ENCODE data around the gene MFAP2.
"Not testable (repeated sequence)": the region's sequence is repeated elsewhere in the genome, so short reads cannot be mapped to it uniquely, and the experiment has no call there.

MFAP2 gene

DNA sequence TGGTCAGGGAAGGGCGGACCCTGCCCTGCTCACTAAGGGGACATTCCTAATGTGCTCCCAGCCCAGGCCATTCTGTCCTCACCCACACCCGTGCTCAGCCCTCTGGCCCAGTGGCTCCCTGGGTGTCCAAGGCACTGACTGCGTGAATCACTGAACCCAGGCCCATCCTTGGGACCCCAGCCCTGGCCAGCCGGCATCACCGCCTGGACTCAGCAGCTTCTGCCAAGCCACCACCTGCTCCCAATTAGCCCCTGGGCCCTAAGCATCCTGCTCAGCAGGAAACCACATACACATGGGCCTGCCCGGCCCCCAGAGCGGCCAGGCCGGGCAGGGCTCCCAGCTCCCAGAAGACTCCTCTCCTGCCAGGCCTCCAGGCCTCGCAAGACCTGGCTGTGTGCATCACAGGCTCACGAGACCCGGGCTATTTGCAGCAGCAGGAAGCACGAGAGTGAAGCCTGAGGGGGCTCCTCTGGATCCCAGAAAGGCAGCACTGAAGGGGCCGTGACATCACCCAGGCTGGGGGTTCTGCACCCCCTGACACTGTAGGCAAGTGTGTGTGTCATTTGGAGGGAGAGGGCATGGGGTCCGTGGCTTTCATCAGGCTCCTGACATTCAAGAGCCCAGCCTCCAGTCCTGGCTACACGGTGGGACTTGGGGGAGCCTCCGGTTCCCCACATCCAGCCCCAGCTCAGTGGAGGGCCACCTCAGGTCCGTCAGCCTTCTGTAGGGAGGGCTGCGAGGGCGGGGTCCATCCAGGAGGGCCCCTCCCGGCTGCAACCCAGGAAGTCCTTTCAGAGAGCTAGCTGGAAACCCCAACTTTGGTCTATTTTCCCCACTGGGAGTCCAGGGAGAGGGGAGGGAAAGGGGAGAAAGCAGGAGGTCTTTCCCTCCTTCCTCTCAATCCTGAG is 1.6 kb downstream of the MFAP2 start:
- FAIRE-seq, result no peak

DNA sequence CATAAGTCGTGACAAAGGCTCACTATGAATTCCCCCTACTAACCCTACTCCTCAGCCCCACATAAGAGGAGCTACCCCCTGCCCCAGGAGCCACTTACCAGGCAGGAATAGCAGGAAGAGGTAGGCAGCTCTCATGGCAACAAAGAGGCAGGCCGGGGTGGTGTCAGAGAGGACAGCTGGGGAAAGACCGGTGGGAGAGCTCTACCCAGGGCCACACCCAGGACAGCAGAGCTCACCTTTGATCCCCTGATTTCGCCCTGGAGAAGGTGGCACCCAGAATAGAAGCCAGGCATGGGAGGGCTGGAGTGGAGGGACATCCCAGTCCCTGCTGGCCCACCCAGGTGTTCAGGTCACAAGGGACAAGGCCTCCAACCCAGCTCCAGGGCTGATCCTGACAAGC is 2.3 kb downstream of the MFAP2 start:
- no peak for FAIRE-seq

DNA sequence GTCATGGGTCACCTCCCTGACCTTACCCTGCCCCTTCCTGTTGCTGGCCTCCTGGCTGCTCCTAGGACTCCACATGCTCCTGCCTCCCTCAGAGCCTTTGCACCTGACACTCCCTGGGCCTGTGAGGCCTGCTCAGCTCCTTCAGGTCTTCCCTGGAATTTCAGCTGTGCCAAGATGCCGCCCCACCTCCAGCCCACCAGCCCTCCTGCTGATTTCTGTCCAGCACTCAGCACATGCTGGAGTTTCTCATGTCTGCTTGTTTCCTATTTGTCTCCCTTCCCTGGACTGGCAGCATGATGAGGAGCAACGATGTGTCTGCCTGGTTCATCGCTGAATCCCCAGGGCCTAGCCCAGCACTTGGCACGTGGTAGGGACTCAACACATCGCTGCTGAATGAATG is 3.0 kb downstream of the MFAP2 start:
- FAIRE-seq, result no peak

DNA sequence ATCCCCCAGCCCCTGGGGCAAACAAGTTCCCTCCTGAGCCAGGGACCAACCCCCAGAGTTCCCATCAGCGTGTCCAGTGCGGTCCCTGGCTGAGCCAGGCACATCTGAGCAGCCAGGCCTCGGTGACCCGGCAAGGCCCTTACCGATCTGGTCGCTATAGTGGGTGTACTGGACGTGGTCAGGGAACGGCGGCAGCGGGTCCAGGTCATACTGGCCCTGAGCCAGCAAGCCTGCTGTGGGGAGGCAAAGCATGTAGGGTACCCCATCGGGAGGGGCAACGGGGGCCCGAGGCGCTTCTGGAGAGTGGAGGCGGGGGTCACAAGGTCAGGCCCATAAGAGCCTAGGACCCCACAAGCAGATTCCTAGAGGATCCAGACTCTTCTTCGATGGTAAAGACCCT is 3.5 kb downstream of the MFAP2 start:
- no peak for FAIRE-seq

DNA sequence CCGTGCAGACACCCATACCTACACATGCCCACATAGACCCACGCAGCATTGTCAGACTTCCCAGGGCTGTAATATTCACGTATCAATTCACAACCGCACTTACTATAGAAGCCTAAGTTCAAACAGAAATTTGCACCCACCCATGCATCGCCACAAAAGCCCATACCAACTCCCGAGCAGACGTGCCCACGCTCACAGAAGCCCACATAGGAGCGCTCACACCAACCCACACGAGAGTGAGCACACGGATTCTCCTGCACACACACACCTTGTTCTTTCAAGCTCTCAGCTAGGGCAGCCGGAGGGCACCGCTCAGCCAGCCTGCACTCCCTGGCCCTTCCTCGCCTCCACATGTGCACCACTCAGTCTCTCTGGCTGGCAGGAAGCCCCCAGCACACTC is 4.6 kb downstream of the MFAP2 start:
- FAIRE-seq, result no peak

DNA sequence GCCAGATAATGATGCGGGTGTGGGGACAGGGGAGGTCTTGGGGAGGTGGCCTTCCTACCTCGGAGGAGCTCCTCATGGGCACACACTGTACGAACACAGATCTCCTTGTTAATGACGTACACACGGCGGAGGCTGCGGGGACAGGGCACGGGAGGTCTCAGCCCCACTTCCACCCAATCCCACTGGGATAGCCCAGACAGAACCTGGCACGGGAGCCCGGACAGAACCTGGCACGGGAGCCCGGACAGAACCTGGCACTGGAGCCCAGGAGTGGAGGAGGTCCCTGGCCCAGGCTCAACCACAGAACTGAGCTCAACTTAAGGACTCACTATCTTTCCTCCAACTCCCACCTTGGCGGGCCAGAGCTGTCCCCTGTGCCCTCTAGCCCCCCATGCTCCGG is 5.2 kb downstream of the MFAP2 start:
- FAIRE-seq, result no peak

DNA sequence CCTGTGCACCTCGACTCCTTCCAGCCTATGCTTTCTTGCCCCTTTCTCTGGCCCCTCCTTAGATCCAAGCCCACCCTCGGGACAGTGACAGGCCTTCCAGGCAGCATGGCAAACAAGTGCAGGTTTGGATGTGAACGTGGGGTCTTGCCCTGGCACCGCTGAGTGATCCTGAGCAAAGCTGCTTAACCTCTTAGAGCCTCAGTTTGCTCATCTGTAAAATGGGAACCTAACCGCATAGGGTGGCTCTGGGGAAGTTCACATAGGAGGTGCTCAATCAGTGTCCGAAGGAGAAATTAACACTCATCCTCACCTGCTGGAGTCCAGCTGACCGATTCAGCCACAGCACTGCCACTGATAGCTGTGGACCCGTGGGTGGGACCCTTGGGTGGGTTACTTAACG is 7.2 kb downstream of the MFAP2 start:
- FAIRE-seq, result no peak

DNA sequence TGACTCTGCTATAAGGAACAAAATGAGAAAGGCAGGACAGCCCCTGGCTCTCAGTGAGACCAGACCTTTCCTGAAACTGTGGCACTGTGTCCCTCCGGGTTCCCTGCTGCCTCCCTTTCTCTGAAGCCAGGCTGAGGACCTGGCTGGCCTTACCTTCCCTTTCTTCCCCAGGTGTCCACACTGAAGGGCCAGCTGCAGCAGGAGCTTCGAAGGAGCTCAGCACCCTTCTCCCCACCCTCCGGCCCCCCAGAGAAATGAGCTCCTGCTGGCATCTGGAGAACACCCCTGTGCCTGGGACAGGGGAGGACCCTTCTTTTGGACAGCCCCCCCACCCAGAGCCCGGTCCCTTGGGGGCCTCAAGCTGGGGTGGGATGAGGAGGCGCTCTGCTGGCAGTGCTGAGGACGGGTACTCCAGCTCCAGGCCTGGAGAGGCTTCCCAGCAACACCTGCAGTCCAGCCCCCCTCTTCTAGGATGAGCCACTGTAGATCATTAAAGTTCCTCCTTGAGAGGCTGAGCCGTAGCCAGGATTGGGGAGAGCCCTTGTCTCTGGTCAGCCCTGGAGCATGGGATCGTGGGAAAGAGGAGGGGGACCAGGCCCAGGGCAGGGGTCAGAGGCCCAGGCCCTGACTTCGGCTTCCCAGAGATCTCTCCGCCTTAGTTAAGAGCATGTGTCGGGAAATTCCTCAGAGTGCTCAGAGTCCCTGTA is 8.1 kb downstream of the MFAP2 start:
- FAIRE-seq, result no peak

DNA sequence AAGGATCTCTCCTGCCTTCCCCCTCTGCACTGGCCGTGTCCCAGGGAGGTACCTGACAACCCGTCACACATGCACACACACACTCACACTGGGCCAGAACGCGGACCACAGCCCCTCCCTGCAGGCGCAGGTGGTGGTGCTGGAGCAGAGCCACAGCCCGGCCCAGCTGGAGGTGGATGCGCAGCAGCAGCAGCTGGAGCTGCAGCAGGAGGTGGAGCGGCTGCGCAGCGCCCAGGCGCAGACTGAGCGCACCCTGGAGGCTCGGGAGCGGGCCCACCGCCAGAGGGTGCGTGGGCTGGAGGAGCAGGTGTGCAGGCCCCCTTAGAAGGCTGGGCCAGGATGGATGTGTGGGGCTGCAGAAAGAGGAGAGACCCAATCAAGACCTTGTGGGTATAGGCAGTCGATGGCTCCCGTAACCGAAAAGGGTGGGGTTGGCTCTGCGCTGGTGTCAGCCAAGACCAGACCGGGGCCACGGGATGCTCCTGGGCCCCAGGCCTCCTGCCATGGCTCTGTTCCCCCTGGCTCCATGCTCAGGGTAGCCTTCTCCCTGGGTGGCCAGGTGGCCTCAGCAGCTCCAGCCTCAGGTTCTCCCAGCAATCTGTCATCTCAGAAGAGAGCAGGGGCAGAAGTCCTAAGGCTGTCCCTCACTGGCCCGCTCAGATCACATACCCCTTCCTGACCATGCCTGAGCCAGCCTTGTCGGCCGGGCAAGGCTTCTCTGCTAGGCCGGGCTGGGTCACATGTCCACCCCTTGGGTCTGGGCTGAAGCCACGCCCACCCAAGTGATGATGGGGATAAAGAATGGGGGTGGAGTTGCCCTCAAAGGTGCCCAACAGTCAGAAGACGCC is 8.9 kb downstream of the MFAP2 start:
- no peak for FAIRE-seq

DNA sequence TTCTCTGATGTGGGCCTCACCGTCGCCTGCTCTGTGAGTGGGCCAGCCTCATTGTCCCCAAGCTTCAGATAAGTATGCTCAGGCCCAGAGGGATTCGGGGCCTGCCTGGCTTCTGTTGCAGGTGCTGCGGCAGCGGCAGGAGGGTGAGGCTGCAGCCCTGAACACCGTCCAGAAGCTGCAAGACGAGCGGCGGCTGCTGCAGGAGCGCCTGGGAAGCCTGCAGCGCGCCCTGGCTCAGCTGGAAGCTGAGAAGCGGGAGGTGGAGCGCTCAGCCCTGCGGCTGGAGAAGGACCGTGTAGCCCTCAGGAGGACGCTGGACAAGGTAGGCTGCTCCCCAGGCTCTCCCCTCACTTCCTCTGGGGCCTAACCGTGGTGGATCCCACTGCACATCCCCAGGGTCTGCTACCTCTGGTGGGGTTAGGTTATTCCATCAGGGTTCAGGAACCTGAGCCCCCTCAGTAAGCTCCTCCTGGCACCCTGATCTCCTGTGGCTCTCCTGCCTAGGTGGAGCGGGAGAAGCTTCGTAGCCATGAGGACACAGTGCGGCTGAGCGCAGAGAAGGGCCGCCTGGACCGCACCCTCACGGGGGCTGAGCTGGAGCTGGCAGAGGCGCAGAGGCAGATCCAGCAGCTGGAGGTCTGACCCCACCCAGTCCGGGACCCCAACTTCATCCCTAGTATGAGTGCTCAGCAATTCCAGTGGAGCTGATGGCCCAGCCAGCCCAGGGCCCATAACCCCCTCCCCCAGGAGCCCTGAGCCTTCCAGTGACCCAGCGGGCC is 10.1 kb downstream of the MFAP2 start:
- FAIRE-seq, result no peak

DNA sequence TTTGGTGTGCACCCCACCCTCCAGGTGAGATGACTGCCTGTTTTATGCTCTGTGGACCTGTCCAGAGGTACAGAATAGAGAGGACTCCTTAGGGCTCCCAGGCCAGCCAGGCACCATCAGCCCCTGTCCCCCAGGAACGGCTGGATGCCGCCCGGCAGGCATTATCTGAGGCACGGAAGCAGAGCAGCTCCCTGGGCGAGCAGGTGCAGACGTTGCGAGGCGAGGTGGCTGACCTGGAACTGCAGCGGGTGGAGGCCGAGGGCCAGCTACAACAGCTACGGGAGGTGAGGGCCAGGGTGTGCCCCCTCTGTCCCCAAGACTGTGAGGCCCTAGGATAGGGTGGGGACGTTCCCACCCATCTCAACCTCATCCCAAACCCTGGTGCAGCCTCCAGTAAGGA is 10.8 kb downstream of the MFAP2 start:
- FAIRE-seq, result no peak

DNA sequence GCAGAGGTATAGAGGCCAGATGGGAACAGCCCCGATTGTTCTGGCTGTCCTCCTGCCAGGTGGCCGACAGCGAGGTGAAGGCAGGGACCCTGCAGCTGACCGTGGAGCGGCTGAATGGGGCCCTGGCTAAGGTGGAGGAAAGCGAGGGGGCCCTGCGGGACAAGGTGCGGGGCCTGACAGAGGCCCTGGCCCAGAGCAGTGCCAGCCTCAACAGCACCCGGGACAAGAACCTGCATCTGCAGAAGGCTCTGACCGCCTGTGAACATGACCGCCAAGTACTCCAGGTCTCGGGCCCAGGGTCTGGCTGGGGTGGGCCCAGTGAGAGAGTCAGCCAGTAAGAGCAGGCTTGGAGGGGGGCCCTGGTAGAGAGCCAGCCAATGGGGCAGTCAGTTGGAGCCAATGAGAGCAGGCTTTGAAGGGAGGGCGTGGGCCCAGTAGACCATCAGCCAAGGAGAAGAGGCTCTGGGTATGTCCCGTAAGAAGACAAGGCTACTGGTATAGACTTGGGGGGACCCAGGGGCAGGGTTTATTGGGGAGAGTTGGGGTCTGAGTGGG is 11.3 kb downstream of the MFAP2 start:
- FAIRE-seq, result no peak

DNA sequence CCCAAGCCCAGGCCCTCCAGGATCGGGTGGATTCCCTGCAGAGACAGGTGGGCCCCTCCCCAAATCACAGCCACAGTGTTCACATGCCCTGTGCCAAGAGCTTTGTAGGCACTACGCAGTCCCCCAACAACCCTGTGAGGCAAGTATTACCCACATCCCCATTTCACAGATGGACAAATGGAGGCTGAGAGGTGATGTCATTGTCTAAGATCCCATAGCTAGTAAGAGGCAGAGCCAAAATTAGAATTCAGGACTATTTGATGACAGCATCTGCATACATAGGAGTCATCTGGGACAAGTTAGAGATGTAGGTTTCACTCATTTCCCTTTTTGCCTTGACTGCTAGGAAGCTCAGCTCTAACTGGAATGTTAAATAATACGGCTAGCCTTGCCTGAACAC is 12.0 kb downstream of the MFAP2 start:
- FAIRE-seq, result no peak

DNA sequence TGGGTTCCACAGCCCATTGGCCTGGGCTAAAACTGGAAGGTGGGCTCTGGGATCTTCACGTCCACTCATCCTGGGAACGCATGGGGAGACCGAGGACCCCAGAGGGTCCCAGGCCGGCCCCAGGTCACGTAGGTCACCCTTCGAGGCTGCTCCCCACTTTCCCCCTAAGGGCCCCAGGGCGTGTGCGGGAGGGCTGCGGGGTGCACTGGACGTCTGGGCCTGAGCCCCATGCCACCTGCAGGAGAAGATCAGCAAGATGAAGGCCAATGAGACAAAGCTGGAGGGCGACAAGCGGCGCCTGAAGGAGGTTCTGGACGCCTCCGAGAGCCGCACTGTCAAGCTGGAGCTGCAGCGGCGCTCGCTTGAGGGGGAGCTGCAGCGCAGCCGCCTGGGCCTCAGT is 12.5 kb downstream of the MFAP2 start:
- FAIRE-seq, result no peak

DNA sequence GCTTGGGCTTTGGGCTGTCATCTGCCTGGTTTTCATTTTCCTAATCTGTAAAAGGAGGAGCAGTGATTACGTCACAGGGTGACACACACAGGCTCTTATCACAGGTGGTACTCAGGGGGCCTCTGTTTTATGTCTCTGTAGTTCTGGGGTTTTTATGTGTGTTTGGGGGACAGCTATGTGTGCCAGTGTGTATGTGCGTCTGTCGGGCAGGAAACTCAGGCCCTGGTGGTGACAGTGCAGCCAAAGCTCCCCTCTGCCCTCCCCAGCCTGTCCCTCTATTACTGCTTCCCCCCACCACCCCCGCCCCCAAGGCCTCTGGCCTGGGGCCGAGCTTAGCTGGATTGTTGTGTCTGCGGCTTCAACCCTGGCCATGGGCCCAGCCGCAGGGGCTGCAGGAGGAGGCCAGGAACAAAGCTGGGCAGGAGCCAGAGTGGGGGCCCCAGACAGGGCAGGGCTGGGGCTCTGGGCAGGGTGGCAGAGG is 13.3 kb downstream of the MFAP2 start:
- FAIRE-seq, result no peak

DNA sequence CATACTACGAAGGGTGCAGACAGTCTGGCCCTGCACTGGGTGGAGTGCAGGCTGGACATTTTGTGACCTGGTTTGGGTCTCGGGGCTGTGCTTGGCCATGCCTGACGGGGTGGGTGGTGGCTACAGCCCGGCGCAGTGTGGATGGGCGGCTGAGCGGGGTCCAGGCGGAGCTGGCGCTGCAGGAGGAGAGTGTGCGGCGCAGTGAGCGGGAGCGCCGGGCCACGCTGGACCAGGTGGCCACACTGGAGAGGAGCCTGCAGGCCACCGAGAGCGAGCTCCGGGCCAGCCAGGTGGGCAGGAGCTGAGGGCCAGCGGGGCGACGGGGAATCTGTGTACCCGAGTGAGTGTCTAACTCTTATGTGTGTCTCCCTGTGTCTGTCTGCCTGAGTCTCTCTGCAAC is 14.1 kb downstream of the MFAP2 start:
- FAIRE-seq, result no peak

DNA sequence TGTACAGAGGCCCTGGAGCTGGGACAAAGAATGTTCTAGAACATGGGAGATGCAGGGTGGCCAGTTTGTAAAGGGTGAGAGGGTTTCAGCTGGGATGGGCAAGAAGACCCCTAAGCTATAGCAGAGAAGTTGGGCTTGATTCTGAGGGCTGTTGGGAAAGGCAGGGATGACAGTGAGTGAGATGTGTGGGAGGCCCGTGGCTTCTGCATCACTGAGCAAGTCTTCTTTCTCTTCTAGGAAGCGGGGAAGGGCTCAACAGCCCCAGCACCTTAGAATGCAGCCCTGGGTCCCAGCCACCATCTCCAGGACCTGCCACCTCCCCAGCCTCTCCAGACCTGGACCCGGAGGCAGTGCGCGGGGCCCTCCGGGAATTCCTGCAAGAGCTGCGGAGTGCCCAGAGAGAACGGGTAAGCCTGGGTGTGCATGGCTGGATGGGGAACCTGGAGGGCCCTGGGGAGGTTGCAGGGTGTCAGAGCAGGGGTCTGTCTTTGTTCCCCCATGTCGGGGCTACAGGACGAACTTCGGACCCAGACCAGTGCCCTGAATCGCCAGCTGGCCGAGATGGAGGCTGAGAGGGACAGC is 14.8 kb downstream of the MFAP2 start:
- no peak for FAIRE-seq

DNA sequence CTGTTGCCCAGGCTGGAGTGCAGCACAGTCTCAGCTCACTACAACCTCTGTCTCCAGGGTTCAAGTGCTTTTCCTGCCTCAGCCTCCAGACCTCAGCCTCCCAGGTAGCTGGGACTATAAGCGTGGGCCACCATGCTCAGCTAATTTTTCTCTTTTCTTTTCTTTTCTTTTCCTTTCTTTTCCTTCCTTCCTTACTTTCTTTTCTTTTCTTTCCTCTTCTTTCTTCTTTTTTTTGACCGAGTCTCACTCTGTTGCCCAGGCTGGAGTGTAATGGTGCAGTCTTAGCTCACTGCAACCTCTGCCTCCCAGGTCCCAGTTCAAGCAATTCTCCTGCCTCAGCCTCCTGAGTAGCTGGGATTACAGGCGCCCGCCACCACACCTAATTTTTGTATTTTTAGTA is 16.3 kb downstream of the MFAP2 start:
- FAIRE-seq, result not testable (repeated sequence)

DNA sequence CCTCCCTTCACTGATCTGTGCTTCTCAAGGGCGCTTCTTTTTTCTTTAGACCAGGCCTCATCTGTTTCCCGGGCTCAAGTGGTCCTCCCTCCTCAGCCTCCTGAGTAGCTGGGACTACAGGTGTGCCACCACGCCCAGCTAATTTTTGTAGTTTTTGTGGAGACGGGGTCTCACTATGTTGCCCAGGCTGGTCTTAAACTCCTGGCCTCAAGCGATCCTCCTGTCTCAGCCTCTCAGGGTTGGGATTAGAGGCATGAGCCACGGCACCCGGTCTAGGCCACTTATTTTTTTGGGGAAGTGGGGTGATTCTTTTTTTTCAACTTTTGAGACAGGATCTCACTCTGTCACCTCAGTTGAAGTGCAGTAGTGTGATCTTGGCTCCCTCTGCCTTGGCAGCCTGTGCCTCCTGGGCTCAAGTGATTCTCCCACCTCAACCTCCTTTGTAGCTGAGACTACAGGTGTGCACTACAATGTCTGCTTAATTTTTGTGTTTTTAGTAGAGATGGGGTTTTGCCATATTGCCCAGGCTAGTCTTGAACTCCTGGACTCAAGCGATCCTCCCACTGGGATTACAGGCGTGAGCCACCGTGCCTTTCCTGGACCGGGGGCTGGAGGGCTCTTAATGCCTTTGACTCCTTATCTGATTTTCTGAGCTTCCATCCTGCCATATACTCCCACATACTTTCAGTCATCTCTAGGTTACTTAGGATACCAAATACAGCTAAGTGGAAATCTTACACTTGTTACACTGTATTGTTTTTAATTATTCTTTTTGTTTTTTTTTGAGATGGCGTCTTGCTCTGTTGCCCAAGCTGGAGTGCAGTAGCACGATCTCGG is 18.9 kb downstream of the MFAP2 start:
- no peak for FAIRE-seq

DNA sequence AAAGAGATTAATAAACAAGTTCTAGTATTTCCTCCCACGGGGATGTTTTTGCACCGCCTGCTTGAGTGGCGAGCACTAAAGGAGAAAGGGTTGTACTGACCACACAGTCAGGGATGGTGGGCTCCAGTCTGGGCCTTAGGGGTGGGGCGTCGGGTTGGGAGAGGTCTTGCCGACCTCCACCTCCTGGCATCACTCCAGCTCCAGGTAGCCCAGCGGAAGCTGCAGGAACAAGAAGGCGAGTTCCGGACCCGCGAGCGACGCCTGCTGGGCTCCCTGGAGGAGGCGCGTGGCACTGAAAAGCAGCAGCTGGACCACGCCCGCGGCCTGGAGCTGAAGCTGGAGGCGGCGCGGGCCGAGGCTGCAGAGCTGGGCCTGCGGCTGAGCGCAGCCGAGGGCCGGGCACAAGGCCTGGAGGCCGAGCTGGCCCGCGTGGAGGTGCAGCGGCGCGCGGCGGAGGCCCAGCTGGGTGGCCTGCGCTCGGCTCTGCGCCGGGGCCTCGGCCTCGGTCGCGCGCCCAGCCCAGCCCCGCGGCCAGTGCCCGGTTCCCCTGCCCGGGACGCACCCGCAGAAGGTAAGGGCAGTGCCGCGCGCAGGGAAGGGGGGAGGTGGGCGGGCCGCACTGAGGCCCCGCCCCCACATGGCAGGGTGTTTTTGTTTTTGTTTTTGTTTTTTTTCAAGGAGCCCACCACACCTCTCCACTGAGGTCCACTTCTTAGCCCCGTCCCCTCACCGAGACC is 19.7 kb downstream of the MFAP2 start:
- no peak for FAIRE-seq
